Heart left ventricle (tissue), 16 donors: ENCODE results near the gene PALD1. TPM values are rescaled to one million over a fixed set of nuclear protein-coding genes. Genes with fewer than 3 reads are reported as not detected.
A peak's percentile ranks its signal among the peaks of the same experiment; 100 is the strongest.

Experiments used
- ATAC-seq, 4 donors: fragments of 200-7000 bp; cut with Tn5 transposase; one replicate each; pipeline ENCODE4 v1.9.1; 2020 to 2022; ENCODE audit warnings: moderate library complexity in 4 of 4, mild to moderate bottlenecking in 3 of 4, moderate number of reproducible peaks in 1 of 4
- DNase-seq, 5 donors: peaks; one replicate each; pipeline ENCODE4 v3.0.0-alpha.2; 2020
- H3K27ac ChIP-seq, 12 donors: fragments of 200-600 bp; sonication (generic) in 4 of 12; one replicate each; pipeline versions ENCODE4 v1.5.0 to v1.8.0; 2016 to 2022; ENCODE audit warnings: mild to moderate bottlenecking in 2 of 12
- H3K27me3 ChIP-seq, 9 donors: fragments of 200-600 bp; sonication (generic) in 2 of 9; one replicate each; pipeline versions ENCODE4 v1.5.1 to v1.8.0; 2016 to 2022; ENCODE audit warnings: mild to moderate bottlenecking in 3 of 9
- H3K36me3 ChIP-seq, 9 donors: fragments of 200-600 bp; sonication (generic) in 2 of 9; one replicate each; pipeline versions ENCODE4 v1.5.0 to v1.8.0; 2018 to 2022; ENCODE audit warnings: mild to moderate bottlenecking in 2 of 9
- H3K4me1 ChIP-seq, 12 donors: fragments of 200-600 bp; sonication (generic) in 4 of 12; one replicate each; pipeline versions ENCODE4 v1.5.0 to v1.8.0; 2016 to 2022; ENCODE audit warnings: mild to moderate bottlenecking in 3 of 12
- H3K4me3 ChIP-seq, 12 donors: fragments of 200-600 bp; sonication (generic) in 4 of 12; one replicate each; pipeline versions ENCODE4 v1.5.0 to v1.8.0; 2017 to 2022; ENCODE audit warnings: mild to moderate bottlenecking in 9 of 12, moderate library complexity in 4 of 12
- H3K9me3 ChIP-seq, 12 donors: fragments of 200-600 bp; sonication (generic) in 4 of 12; one replicate each; pipeline versions ENCODE4 v1.5.0 to v1.8.0; 2016 to 2022; ENCODE audit warnings: mild to moderate bottlenecking in 1 of 12
- POLR2A ChIP-seq, 2 donors: fragments of 450-650 bp; IDR thresholded peaks; one replicate each; pipeline ENCODE4 v1.6.1; 2017; ENCODE audit warnings: antibody characterized with exemption in 2 of 2, mild to moderate bottlenecking in 2 of 2, moderate library complexity in 2 of 2
- whole genome bisulfite sequencing, 4 donors: extraction: QIAGEN DNeasy Blood & Tissue Kit in 2 of 4; methylation state at CpG; one replicate each; pipeline versions ENCODE4 v1.1.5 to v1.1.7; 2013 to 2018; 5-methylcytosine and 5-hydroxymethylcytosine counted together
- intact Hi-C, 10 donors: fragments of 100-400 bp; cut with DNase I; formaldehyde crosslinking; loops; one replicate each; pipeline versions ENCODE4 v1.11.1 to v1.14.2; 2022
- polyA plus RNA-seq, 2 donors: library from polyadenylated mRNA; stranded (reverse); fragments of 200-250 nt; gene quantifications; one replicate each; pipeline ENCODE4 v1.2.3, GENCODE V29; 2013
- total RNA-seq, 9 donors: library from RNA; depleted of rRNA in 2 of 9; stranded (reverse); fragments of >200 nt in 2 of 9; fragmentation: NEBNext Ultra II Directional in 3 of 9; extraction: Animal tissue kit (Norgen Biotek cat#: 25700) in 3 of 9; gene quantifications; one replicate each; pipeline versions ENCODE4 v1.1.0 to v1.2.4, GENCODE V29; 2016 to 2023
- TF ChIP-seq, protein P1 (sequence below), 12 donors: fragments of 200-600 bp; sonication (generic) in 4 of 12; IDR thresholded peaks; one replicate each; pipeline versions ENCODE4 v1.5.0 to v1.8.0; 2018 to 2022; ENCODE audit warnings: antibody characterized with exemption in 12 of 12, mild to moderate bottlenecking in 5 of 12
- donor health status: ischemic (EF 13 %, LVEDD 7.1; RV severe dilation, severe dysfunction).
- donor health status: healthy with polysubstance abuse.
- donor health status: DM: no; HTN: yes; CAD: no.
- donor health status: DM: no; HTN: no; CAD: no.
- donor health status: ischemic (EF 25% LVEDD 6.9; RV normal size, moderate dysfunction).
- donor health status: ischemic (EF 25% LVEDD 5.7; RV mildly dilated, moderate dysfunction).
- donor health status: healthy.
- donor health status: DM: yes; HTN: yes; CAD: no.
- donor health status: ischemic (EF 35%, LVEDD 5.7; RV mildly dilated, moderate dysfunction).
- donor health status: nonischemic (EF 11% LVEDD 7.7; RV severe dilation, severe dysfunction).
- donor health status: DM: yes; HTN: yes; CAD: no.
- donor health status: PGD.
- donor health status: ischemic (EF 29% LVEDD 5.4; RV normal size, mild dysfunction).
- donor health status: nonischemic (EF 23%, LVEDD 6.1; RV moderate dilation, normal function).

The PALD1 gene
- total and polyA plus RNA-seq, 11 donors: 2.7 to 12.3 (median 5.5) TPM

DNA sequence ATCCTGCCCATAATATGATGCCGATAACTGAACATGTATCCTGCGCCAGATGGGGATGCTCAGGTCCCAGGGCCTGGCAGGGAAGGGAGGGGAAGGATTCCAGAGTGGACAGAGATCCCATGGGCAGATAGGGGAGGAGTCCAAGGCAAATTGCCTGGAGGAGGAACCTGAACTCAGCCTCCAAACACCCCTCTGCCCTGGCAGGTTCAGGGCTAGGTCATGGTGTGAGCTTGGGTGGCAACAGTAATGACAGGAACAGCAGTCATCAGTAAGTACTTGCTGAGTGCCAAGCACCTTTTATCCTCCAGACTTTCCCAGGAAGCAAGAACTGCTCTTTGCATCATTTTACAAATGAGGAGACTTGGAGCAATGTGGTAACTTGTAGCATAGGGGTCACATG is 3.8 kb upstream of the PALD1 start:
- ATAC-seq (no peak), DNase-seq (peak in 2 of 5 donors; percentile 5 to 12)
- Histone ChIP-seq H3K27ac (no peak overlapping the region), H3K36me3 (no peaks in the 10 kb centered on the region), H3K4me1 (peaks cover 0 to 26% (median 19%) of the 10 kb centered on the region in 12 donors), H3K9me3 (no peaks in the 10 kb centered on the region), H3K4me3 (no peak overlapping the region), H3K27me3 (peaks cover 0 to 5% (median 0%) of the 10 kb centered on the region in 9 donors)
- intact Hi-C loops: loop anchor here in 3 of 10 donors (5.0 to 10.0 kb wide), 2 partner anchors 38 to 410 kb away; partner anchors contain the start of gene PCBD1 (in 1 of the 3)
- WGBS, 4 donors: 82 to 89% (median 87%) methylated on average over 2 of the region's 2 CpGs
- TF ChIP-seq, protein P1, sequence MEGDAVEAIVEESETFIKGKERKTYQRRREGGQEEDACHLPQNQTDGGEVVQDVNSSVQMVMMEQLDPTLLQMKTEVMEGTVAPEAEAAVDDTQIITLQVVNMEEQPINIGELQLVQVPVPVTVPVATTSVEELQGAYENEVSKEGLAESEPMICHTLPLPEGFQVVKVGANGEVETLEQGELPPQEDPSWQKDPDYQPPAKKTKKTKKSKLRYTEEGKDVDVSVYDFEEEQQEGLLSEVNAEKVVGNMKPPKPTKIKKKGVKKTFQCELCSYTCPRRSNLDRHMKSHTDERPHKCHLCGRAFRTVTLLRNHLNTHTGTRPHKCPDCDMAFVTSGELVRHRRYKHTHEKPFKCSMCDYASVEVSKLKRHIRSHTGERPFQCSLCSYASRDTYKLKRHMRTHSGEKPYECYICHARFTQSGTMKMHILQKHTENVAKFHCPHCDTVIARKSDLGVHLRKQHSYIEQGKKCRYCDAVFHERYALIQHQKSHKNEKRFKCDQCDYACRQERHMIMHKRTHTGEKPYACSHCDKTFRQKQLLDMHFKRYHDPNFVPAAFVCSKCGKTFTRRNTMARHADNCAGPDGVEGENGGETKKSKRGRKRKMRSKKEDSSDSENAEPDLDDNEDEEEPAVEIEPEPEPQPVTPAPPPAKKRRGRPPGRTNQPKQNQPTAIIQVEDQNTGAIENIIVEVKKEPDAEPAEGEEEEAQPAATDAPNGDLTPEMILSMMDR (IDR thresholded peaks at IDR 0.05): no peak
- TF ChIP-seq POLR2A (IDR thresholded peaks at IDR 0.05): no peak

DNA sequence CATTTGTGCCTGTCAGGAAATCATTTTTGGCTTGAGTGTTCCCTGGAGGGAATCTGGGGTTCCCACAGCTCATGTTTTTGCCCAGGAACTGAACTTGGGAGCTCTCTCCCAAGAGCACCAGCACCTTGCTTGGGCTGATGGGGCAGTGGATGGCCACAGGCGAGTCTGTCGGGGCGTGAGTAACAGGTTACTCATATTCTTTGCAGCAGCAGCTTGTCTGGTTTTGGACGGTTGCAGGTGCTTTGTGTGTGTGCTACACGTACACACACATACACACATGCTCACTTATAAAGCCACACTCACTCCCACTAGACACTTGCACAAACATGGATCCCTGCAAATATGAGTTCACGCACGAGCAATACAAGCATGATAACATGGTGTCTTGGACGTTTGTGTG is 2.9 kb upstream of the PALD1 start:
- WGBS, 4 donors: 88 to 99% (median 92%) methylated on average over 6 to 8 of the region's 8 CpGs
- peaks cover 0 to 5% (median 0%) of the 10 kb centered on the region in 9 donors for H3K27me3 ChIP-seq
- DNase-seq: peak in 1 of 5 donors; percentile 28
- H3K36me3 ChIP-seq: no peaks in the 10 kb centered on the region
- H3K4me1 ChIP-seq: peaks cover 0 to 35% (median 27%) of the 10 kb centered on the region in 12 donors
- no peaks in the 10 kb centered on the region for H3K9me3 ChIP-seq
- TF ChIP-seq, protein P1 (IDR thresholded peaks at IDR 0.05): no peak
- TF ChIP-seq POLR2A (IDR thresholded peaks at IDR 0.05): no peak
- H3K4me3 ChIP-seq: no peak overlapping the region
- H3K27ac ChIP-seq: no peak overlapping the region
- no peak for ATAC-seq
- intact Hi-C loops: loop anchor here in 3 of 10 donors (5.0 to 10.0 kb wide), 2 partner anchors 37 to 409 kb away; partner anchors contain the start of gene PCBD1 (in 1 of the 3)

DNA sequence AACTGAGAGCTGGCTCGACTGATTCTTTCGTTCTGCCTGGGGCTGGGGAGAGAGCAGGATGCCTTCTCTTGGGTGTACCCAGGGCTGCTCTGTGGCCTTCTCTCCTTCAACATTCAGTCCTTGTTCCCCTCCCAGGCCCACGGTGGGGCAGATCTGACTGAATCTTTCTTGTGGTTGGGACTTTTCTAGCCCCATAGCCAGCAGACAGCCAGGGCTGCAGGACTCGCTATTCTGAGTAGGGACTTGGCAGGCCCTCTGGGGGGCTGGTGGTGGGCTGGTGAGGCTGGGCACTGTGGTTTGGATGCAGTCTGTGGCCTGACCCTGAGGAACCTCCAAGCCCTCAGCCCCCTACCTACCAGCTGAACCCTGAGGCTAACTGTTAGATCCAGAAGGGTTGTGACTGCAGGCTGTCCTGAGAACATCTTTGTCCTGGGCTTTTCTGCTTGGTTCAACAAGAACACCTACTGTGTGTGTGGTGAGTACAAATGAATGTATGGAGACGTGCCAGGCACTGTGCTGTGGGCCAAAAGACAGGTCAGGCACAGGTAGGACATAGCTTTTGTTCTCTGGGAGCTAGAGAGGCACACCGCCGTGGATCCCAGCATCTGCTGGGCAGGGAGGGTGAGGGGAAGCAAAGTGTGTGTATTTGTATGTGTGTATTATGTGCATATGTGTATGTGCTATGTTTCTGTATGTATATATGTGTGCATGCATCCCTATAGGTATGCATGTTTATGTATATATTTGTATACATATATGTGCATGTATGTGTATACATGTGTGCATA is 2.1 kb upstream of the PALD1 start:
- no peaks in the 10 kb centered on the region for H3K9me3 ChIP-seq
- H3K27me3 ChIP-seq: peaks cover 0 to 5% (median 0%) of the 10 kb centered on the region in 9 donors
- TF ChIP-seq, protein P1 (IDR thresholded peaks at IDR 0.05): no peak
- no peak for TF ChIP-seq POLR2A (IDR thresholded peaks at IDR 0.05)
- WGBS, 4 donors: 74 to 81% (median 78%) methylated on average over 7 of the region's 7 CpGs
- H3K4me1 ChIP-seq: peaks cover 1 to 43% (median 31%) of the 10 kb centered on the region in 12 donors
- no peak overlapping the region for H3K4me3 ChIP-seq
- H3K36me3 ChIP-seq: no peaks in the 10 kb centered on the region
- ATAC-seq: no peak
- H3K27ac ChIP-seq: no peak overlapping the region
- DNase-seq: peak in 1 of 5 donors; percentile 54
- intact Hi-C loops: loop anchor here in 3 of 10 donors (5.0 to 10.0 kb wide), 2 partner anchors 36 to 408 kb away; partner anchors contain the start of gene PCBD1 (in 1 of the 3)

DNA sequence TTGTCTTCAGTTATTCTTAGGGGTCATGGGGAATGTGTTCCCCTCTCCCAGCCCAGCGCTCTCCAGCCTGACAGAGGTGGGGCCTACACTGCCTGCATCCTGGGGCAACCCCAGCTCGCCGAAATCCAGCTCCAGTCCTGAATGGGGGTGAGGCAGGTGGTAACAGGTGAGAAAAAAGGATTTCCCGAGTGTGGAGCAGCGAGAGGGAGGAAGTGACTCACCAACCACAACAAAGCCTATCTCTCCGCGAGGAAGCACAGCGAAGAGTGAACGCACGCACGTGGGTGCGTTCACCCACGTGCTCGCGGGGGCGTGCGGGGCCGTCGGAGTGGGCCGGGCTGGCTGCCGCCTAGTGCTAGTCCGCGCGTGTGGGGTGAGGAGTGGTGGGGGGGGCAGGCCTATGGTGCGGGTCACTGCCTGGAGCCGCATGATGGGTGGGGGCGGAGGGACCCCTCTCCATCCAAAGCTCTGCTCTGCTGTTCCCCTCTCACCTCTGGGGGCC is 855 bp upstream of the PALD1 start:
- peak in 3 of 4 donors; percentile 2 to 23 (median 2) for ATAC-seq
- peak in 3 of 5 donors; percentile 15 to 73 (median 45) for DNase-seq
- H3K27ac ChIP-seq: peak overlapping the region in 10 of 12 donors; percentile 67 to 89 (median 78)

More for the DNA sequence above, 855 bp upstream of the PALD1 start:
- Histone ChIP-seq H3K9me3 (no peaks in the 10 kb centered on the region), H3K27me3 (peaks cover 0 to 5% (median 0%) of the 10 kb centered on the region in 9 donors), H3K36me3 (no peaks in the 10 kb centered on the region), H3K4me3 (peak overlapping the region in 11 of 12 donors; percentile 56 to 84 (median 70)), H3K4me1 (peaks cover 10 to 55% (median 44%) of the 10 kb centered on the region in 12 donors)
- WGBS, 4 donors: 17 to 45% (median 27%) methylated on average over 22 to 27 of the region's 27 CpGs
- intact Hi-C loops: loop anchor here in 3 of 10 donors (2.0 to 10.0 kb wide), 3 partner anchors 23 to 407 kb away; partner anchors contain the start of gene PCBD1 (in 1 of the 3)
- no peak for TF ChIP-seq POLR2A (IDR thresholded peaks at IDR 0.05)
- TF ChIP-seq, protein P1 (IDR thresholded peaks at IDR 0.05): no peak
